ENCODE data around the gene DENND2D.
A peak's percentile ranks its signal among the peaks of the same experiment; 100 is the strongest.

DENND2D gene

DNA sequence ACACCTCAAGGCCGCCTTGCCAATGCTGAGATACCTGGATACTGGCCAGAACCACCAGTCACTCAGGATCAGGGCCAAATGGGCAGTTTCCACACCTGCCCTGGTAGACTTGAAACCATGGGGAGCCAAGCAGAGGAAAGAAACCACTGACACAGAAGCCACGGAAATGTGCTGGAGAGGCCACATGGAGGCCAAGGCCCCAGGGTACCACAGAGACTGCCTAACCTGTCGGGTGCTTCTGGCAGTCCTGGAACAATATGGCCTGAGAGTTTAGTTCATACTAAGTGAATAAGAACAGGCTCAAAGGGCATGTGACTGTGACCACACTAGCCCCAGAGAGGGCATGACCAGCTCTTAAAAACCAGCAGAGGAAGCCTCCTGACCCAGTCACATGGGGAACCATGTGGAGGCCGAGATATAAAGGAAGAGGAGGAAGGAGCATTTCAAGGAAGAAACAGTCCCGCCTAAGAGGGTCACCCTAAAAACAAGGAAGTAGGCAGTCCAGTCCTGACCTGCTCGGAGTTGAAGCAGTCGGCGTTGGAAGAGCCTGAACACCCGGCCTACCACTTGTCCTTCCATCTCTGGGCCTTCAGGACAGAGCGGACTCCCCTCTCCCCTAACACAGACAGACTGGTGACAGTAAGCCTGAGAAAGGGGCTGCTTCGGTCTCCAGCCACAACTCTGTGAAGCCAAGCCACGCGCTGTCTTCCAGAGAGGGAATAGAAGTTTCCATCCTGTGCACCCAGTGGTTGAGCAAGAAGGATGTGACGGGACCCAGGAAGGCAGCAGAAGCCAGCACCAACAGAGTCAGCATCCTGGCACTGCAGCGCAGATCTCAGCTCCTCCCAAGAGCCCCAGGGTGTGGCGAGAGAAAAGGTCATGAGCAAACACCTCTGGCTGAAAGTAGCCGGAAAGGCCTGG is at the start of gene DENND2D:
DENND2D (minus strand) TSS at position 766 of the 921 bp plus-strand sequence; CDS start at position 579, 187 bp downstream.
- DNase-seq: peak; percentile 57

GRCh38 chr1:111249960-111250359 is 49.5 kb upstream of the DENND2D start:
- no peak for DNase-seq

- no peak for DNase-seq
These were observed 46.8 kb upstream of the DENND2D start for GRCh38 chr1:111247125-111247838.

GRCh38 chr1:111242805-111243523 is 42.5 kb upstream of the DENND2D start:
- DNase-seq: no peak

- no peak for DNase-seq
These were observed 41.4 kb upstream of the DENND2D start for GRCh38 chr1:111241797-111242196.

DNA sequence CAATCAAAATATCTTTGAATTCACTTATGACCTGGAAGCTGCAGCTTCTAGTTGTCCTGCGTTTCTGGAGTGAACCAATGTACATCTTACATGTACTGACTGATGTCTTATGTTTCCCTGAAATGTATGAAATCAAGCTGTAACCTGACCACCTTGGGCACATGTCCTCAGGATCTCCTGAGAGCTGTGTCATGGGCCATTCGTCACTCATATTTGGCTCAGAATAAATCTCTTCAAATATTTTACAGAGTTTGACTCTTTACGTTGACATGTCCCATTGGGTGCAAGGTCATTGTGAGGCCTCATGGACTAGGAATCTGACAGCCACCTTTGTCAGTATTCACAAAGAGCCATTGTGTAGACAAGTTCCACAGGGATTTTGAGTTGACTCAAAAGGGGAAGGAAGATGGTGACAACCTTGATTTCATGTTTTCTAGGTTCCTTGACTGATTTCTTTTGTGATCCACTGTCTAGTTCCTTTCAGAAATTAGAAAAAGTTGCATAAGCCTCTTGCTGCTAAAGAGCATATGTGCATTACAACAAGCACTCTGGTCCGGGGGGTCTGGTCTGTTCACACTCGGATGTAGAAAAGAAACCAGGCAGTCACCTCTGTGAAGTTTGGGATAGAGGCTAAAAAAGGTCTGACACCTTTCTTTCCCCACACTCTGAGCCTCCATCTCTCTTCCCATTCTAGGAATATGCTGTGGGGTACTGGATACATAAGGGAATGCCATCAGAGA is 37.8 kb upstream of the DENND2D start:
- DNase-seq: no peak

- DNase-seq: no peak
These were observed 36.4 kb upstream of the DENND2D start for GRCh38 chr1:111236806-111237205.

GRCh38 chr1:111236379-111236778 is 35.9 kb upstream of the DENND2D start:
- DNase-seq: no peak

DNA sequence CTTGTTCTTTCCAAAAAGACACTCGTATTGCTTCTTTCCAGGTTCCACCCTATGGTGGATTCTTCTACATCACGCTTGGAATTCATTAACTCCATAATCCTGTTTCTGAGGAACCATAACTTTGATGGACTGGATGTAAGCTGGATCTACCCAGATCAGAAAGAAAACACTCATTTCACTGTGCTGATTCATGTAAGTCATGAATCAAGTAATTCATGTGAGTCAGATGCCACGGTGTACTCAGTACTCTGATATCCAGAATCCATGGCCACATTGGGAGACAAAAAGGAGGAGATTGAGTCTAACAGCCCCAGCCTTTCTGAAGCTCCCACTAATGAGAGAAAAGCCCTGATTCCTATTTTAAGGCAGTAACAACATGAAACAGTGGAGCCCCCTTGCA is 34.4 kb upstream of the DENND2D start:
- no peak for DNase-seq

DNA sequence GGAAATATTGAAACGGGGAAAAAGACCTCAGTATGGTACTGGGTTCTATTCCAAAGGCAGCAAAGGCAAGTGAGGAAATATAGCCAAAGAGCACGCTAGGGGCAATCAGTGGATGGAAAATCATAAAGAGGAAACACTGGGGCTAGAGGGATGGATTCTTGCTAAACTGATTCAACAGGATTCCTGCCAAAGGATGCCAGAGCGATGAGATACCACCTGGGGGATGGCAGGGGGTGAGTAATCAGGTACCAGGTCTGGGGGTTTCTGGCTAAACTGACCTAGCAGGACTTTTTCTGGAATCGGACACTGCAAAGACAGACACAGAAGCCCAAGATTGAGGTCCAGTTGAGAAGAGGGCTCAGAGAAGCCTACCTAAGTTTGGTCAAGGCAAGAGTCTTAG is 33.8 kb upstream of the DENND2D start:
- DNase-seq: no peak

DNA sequence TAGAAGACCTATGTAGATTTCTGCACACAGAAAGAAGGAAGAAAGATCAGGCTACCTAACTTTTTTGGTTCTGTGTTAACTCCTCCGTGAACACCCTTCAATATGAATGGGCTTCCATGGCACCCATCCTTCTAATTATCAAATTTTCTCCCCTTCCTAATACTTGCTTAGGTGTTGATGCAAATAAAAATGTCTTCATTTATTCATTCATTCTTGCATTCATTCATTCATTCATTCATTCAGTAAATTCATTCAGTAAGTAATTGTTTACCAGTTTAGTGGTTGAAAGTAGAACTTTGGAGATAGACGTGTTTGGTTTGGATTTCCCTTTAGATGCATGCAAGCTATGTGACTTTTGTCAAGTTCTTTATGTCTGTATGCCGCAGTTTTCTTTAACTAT is 31.7 kb upstream of the DENND2D start:
- no peak for DNase-seq

- no peak for DNase-seq
These were observed 28.3 kb upstream of the DENND2D start for GRCh38 chr1:111228748-111229126.

- DNase-seq: no peak
These were observed 27.7 kb upstream of the DENND2D start for GRCh38 chr1:111227851-111228747.

GRCh38 chr1:111227434-111227833 is 27.0 kb upstream of the DENND2D start, which contains the start of gene CHI3L2:
Gene CHI3L2 (plus strand): TSS chr1:111227713. CDS start chr1:111227730, 17 bp downstream.
- DNase-seq: no peak

DNA sequence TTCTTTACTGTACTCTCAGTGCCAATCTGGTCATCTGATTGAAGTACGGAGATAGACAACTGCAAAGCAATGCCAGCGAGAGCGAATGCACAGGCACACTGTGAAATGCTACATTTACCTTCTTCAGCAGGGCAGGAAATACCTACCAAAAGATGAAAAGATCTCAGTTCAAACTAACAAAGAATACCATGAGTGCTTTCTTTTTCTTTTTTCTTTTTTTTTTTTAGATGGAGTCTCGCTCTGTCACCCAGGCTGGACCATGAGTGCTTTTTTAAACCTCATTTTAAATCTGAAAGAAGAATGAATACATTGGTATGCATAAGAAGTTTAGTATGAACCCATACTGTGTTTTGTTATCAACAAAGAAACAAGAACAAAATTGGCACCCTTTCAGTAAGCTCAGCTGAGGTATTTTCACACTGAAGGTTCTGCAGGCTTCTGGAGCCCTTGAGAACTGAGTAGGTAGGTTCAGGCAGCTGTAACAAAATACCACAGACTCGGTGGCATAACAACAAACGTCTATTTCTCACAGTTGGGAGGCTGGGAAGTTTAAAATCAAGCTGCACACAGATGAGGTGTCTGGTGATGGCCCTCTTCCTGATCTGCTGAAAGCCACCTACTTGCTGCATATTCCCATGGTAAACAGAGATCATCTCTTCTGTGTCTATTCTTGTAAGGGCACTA is 25.4 kb upstream of the DENND2D start:
- peak; percentile 56 for DNase-seq

- DNase-seq: no peak
These were observed 24.6 kb upstream of the DENND2D start for GRCh38 chr1:111225091-111225490.

GRCh38 chr1:111223126-111223685 is 22.8 kb upstream of the DENND2D start:
- no peak for DNase-seq

GRCh38 chr1:111222308-111223125 is 22.1 kb upstream of the DENND2D start:
- peak; percentile 80 for DNase-seq

- DNase-seq: peak; percentile 74
These were observed 21.3 kb upstream of the DENND2D start for GRCh38 chr1:111221633-111222291.
